NB4 (cell line): Measurements from ENCODE around the gene APIP.

Source experiments
- CTCF ChIP-seq: IDR thresholded peaks from one replicate; pipeline ENCODE4 v1.5.1; 2012; ENCODE audit warnings: low read depth, low read length
- POLR2A ChIP-seq: IDR thresholded peaks from 2 replicates; pipeline ENCODE4 v1.6.1; 2011; ENCODE audit warnings: mild to moderate bottlenecking; ENCODE audit not compliant: insufficient read length; ENCODE audit errors: extremely low read depth

- TF ChIP-seq CTCF (no peak), POLR2A (no peak)
These were observed 22.8 kb downstream of the APIP start for GRCh38 chr11:34893416-34893815.
